Hepatocyte (in vitro differentiated cells): ENCODE data around the gene PIGA.

ENCODE experiments used
- CTCF ChIP-seq: fragments of 200-600 bp; sonication (generic); IDR thresholded peaks from 2 replicates; pipeline ENCODE4 v1.5.1; 2016; ENCODE audit warnings: antibody characterized with exemption, mild to moderate bottlenecking; ENCODE audit not compliant: poor library complexity
- EZH2 ChIP-seq: fragments of 200-600 bp; sonication (generic); IDR thresholded peaks from 2 replicates; pipeline ENCODE4 v1.6.1; 2016; ENCODE audit warnings: antibody characterized with exemption, mild to moderate bottlenecking, borderline replicate concordance

- TF ChIP-seq CTCF (no peak), EZH2 (no peak)
Measured at GRCh38 chrX:15277604-15278003, 57.7 kb downstream of the PIGA start.
